Umbilical cord (tissue), 2 donors: ENCODE data around the gene NELFB. TPM values are rescaled to one million over a fixed set of nuclear protein-coding genes. Genes with fewer than 3 reads are reported as not detected.

Experiments used
- DNase-seq: peaks from one replicate; pipeline ENCODE4 v3.0.0-alpha.2; 2015; ENCODE audit warnings: low spot score
- total RNA-seq: library from RNA; depleted of rRNA; stranded (reverse); fragments of >200 nt; gene quantifications from one replicate; pipeline ENCODE4 v1.2.3, GENCODE V29; 2014; ENCODE audit warnings: low replicate concordance; ENCODE audit not compliant: insufficient read depth

Gene NELFB
- 18.8 TPM for total RNA-seq

DNA sequence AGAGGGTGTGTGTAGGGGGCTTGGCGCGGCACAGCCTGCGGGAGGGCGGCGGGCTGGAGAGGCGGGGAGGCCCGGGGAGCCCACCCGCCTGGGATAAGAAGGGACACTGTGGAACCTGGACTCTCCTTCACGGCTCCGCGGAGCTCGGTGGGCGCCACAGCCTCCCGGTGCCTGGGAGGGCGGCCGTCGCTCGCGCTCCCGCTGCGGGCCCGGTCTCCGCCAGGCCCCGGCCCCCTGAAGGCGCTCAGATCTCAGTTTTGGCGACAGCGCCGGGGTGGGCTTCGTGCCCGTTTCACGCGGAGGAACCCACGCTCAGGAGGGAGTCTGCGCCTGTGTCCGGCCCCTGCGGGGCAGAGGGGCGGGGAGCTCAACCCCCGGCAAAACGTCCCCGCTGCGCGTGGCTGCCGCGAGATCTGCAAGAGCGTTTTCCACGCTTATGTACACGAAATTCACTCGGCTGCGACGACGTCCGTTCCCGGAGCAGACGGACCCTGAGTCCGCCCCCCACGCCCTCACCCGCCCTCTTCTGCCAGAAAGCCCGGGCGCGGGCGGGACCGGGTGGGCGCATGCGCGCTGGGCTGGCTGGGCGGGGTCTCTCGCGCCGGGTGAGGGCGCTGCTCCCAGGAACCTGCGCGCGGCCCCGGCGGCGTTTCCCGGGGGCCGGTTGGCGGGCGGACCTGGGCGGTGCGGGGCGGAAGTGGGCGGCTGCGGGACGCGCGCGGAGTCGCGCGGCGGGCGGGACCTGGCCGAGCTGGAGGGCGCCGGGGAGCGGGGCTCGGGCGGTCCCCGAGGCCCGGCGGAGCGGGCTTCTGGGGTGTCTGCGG is at the start of gene NELFB:
Gene NELFB, plus strand, starts transcription at position 704 of the 824 bp plus-strand sequence.
- DNase-seq, result peak; percentile 93

DNA sequence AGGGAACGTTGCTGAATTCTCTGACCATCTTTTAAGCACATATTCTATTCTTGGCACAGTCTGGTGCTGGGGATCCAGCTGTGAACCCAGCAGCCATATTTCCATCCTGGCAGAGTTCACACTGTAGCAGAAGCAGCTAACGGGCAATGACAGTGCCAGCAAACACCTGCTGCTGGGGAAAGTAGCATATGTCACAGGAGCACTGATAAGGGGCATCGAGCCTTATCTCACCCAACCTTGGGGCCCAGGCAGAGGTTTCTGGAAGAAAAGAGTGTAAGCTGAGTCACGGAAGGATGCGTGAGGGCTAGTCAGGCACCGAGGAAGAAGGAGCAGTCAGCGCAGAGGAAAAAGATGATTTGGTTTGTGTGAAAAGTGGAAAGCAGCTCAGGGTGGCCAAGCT is 48.5 kb upstream of the NELFB start:
- DNase-seq, result no peak

DNA sequence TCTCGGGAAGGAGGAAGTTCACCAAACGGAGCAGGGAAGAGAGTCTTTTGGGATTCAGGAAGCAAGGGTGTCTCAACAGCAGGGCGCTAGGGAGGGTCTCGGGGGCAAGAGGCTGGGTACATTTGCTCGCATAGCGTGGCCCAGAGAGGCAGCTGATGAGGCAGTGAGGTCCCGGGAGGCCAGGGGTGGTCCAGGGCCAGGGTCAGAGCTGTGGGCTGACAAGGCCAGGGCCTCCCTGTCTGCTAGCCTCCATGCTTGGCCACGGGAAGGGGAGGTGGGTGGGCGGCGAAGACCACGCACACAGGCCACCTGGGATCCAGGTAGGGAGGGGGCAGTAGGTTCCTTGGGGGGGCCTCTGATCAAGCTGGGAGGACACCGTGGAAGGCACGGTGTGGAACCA is 43.6 kb upstream of the NELFB start:
- no peak for DNase-seq

DNA sequence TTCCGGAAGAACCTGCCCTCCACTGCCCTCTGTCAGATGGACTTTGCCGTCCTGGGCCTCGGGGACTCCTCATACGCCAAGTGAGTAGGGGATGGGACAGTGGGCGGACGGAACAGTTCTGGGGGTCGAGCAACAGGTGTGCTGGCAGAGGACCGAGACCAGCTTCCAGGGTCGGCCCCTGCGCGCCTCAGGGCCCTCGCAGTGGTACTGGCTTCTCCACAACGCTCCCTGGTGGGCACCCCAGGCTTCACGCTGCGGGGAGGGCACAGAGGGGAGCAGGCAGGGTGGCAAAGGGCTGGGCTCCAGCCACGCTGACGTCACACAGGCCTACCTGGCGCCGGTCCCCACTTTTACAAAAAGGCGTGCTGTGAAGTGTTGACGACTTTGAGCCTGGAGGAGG is 42.6 kb upstream of the NELFB start:
- DNase-seq, result no peak

DNA sequence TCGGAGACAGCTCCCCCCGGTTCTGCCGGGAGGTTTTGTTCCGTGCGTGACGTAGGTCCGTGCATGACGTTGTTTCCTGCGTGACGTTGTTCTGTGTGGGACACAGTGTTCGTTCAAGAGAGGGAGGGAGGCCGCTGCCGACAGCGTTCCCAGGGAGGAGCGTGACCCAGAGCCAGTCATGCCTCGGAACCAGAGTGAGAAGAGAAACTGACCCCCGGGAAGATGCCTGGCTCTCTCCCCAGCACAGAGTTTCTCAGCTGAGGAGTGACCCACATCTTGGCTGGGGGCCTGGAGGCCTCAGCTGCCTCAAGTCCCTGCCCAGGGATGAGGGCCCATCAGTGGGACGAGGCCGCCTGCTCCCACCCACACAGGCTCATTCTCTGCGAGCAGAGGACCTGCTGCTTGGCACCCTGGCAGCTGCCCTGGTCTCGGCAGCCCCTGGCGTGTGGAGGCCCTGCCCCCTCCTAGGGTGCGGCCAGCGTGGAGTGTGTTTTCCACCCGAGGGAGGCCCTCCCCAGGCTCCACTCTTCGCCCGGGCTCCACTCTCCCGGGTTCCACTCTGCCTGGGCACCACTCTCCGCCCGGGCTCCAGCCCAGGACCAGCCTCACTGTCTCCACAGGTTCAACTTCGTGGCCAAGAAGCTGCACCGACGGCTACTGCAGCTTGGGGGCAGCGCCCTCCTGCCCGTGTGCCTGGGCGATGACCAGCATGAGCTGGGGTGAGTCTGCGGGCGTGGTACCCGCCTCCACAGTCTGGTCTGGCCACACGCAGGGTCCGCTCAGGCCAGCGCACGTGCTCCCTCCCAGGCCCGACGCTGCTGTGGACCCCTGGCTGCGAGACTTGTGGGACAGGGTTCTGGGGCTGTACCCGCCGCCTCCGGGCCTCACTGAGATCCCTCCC is 41.7 kb upstream of the NELFB start:
- no peak for DNase-seq

DNA sequence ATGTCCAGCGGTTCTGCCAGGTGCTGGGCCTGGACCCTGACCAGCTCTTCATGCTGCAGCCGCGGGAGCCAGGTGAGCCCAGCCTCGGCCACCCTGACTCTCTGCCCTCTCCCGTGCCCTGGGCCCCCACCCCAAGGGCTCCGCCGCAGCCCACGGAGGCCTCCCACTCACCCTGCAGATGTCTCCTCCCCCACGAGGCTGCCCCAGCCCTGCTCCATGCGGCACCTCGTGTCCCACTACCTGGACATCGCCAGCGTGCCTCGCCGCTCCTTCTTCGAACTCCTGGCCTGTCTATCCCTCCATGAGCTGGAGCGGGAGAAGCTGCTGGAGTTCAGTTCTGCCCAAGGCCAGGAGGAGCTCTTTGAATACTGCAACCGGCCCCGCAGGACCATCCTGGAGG is 40.5 kb upstream of the NELFB start:
- no peak for DNase-seq

DNA sequence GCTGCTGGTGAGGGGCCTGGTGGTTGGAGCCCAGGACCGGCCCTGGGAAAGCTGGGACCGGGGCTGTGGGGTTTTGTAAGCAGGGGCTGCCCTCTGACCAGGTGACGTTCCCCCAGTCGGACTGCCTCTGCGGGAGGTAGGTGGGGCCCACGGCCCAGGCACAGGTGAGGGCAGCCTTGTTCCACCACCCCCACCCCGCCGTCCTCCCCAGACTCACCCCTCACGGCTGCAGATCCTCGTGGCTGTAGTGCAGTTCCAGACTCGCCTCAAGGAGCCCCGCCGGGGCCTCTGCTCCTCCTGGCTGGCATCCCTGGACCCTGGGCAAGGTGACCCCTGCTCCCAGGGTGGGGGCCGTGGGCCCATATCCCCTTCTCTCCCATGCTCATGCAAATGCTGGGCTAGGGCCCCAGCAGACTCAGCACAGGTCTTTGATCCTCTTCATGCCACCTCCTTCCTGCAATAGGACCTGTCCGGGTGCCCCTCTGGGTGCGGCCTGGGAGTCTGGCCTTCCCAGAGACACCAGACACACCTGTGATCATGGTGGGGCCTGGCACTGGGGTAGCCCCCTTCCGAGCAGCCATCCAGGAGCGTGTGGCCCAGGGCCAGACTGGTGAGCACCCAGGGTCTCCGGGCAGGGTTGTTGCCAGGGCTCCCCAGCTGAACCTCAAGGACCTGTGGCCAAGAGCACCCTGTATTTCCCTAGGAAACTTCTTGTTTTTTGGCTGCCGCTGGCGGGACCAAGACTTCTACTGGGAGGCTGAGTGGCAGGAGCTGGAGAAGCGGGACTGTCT is 39.7 kb upstream of the NELFB start:
- no peak for DNase-seq

DNA sequence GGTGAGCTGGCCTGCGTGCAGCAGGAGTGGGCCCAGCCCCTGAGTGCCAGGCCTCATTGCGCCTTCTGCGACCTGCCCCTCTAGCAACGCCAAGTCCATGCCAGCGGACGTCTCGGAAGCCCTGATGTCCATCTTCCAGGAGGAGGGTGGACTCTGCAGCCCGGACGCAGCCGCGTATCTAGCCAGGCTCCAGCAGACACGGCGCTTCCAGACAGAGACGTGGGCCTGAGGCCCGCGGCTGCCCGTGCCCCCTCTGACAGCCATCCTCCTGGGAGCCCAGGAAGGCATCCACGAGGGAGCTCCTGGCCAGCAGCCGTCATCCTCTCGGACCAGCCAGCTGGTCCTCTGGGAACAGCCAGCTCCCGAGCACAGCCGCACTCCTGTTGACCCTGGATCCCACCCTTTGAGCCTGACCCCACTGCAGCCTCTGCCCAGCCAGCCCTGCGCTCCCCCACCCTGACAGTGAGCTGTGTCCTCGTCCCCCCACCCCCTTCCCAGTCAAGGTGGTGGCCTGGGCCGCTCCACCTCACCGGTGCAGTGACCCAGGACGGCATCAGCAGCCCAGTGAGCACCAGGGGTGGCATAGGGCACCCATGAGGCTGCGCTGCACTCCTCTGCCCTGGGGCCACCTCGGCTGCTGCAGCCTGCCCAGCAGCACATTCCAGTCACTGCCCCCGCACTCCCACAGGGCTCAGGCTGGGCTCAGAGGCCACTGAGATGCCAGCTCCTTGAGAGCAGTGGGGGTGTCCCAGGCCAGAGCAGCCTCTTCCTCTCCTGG is 38.8 kb upstream of the NELFB start:
- DNase-seq, result no peak

DNA sequence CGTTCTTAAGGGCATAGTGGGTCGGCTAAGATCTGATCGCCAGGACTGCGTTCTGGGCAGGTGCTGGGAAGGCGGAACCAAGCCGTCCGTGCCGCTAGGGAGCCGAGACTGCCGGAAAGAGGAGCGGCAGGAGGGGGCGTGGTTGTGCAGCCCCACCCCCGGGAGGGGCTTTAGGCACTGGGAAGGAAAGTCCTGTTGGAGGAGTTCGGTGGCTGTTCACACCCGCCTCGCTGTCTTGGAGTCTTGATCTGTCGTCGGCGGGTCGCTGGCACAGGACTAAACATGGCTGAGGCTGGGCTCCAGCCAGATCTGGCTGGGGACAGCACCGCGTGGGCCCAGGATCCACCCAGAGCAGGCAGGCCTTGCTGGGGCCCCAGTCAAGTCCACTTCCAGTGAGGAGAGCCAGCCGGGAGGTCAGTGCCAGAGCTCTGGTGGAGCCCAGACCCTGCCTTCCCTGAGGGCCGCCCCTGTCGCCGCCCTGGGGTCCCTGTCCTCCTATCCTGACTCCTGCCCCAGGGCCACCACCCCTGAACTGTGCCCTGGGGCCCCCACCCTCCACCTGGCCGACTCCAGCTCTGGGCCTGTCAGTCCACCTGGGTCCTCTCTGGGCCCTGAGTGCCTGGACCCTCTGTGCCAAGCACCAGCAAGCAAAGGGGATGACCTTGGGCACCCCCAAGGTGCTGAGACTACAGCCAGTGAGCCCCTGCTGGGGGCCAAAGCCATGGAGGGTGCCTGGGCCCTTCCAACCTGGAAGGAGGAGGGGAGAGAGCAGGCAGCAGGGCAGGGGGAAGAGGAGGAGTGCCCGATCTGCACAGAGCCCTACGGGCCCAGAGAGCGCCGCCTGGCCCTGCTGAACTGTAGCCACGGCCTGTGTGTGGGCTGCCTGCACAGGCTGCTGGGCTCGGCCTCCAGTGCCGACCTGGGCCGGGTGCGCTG is 37.6 kb upstream of the NELFB start:
- peak; percentile 29 for DNase-seq

DNA sequence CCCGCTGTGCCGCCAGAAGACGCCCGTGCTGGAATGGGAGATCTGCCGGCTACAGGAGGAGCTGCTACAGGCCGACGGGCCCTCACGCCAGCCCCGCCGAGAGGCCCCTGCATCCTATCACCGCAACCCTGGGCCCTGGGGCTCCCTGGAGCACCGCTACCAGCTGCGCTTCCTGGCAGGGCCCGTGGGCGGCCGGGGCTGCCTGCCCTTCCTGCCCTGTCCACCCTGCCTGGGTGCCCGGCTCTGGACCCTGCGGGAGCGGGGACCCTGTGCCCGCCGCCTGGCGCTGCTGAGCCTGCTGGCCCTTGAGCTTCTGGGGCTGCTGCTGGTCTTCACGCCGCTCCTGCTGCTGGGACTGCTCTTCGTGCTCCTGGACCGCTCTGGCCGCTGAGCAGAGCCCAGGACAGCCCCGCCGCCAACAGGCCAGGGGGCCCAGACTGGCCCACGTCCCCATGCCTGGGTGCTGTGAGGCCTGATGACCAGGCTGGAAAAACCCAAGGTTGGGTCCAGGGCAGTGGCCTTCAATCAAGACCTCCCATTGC is 36.8 kb upstream of the NELFB start:
- no peak for DNase-seq

DNA sequence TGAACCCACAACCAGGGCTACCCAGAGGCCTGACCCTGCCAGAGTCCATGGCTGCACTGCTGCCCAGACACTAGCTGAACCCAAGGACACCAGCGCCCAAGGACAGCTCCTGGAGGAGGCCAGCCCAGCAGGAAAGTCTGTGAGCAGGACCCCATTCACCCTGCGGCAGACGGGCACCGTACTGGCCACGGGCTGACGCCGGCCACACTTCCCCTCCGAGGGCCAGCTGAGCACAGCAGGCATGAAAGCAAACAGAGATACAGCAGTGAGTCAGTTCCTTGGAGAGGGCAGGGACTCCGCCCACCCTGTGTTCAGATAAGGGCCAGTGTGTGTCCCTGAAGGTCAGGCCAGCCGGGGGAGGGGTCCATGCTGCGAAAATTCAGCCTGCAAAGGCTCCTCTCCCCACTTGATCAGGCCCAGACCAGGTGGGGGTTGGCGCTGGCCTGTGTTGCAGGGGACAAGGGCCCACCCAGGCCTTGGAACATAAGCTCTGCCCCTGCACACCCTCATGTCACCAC is 36.3 kb upstream of the NELFB start:
- no peak for DNase-seq

DNA sequence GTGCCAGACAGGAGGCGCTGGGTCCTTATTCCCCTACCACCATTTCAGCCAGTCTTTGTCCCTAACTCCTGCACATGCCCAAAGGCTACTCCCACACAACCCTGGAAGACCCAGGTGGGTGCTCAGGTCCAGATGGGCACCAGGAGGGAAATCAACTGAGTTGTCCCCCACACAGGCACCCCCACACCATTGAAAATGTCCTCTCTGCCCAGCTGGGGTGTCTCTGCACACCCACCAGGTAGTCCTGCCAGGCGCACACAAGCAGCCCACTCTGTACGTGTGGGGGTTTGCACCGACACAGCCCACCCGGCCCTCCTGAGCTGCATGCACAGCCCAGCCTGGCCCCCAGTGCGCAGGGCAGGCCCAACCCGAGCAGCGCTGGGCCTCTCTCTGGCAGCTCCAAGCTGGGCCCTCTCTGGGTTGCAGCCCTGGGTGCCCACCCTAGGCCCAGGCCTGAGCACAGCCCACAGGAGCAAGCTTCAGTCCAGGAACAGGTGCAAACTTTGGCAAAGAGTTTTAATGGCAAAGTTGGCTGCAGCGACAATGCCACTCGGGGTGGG is 35.3 kb upstream of the NELFB start:
- DNase-seq, result no peak

DNA sequence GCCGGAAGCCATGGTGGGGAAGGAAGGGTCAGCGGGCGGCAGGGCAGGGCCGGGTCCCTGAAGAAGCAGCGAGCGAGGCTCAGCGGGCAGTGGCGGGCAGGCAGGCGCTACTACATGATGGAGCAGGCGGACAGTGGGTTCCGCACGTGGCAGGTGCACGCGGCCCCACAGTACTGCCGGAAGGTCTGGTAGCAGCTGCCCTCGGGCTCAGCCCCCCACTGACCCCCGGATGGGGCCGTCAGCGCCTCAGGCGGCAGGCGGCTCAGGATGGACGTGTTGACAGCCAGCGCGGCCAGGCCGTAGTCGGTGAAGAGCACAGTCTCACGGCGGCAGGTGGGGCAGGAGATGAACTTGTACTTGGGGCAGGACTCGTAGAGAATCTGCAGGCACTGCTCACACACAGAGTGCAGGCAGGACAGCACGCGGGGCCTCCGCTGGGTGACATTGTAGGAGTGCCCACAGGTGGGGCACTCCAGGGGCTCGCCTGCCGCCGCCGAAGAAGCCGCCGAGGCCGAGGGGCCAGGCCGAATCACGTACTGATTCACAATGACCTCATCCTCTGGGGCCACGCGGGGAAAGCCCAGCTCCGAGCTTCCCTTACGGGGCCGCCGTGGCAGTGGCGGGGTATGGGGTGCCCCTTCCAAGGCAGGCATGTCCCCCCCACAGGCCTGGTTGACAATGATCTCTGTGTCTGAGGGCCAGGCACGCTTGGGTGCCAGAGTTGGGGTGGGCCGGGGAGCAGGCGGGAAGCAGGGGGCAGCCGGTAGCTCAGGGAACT is 34.6 kb upstream of the NELFB start:
- DNase-seq, result no peak

DNA sequence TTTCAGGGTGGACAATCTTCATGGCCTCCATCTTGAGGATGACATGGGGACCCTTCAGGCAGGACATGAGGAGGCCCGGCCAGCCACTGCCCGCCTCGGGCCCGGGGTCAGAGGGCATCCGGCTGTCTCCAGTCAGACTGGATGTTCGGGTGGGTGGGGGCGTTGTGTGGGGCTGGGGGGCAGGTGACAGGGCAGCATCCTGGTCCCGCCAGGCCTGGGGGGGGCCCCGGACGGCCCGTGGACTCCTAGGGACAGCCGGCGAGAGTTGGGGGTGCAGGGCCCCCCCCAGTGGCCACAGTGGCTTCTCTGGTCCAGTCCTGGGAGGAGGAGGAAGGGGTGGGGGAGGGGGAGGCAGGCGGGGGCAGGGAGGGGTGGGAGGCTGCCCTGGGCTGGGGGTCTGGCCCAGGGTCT is 34.0 kb upstream of the NELFB start:
- no peak for DNase-seq

DNA sequence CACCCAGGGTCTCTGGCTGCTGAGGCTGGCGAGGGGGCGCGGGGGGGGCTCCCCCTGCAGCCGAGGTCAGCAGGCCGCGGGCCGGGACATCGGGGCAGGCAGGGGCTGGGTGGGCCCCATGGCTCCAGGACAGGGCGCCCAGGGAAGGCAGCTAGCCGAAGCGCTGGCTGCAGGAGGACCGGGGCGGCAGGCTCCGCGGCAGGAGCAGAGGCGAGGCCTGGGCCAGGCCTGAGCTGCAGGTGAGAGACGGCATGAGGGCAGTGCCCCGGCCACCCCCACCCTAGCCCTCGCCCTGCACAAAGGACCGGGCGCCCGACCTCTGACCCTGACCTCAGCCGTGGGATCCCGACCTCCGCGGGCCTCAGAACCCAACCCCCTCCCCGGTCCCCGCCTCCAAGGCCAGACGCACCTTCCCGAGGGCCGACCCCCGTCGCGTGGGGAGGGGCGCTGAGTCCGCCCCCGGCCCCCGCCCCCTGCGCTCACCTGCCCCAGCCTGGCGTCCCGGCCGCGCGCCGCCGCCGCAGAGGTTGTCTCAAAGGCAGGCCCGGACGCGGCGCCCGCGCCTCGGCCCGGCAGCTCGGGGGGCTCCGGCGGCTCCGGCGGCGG is 33.5 kb upstream of the NELFB start:
- DNase-seq, result no peak

DNA sequence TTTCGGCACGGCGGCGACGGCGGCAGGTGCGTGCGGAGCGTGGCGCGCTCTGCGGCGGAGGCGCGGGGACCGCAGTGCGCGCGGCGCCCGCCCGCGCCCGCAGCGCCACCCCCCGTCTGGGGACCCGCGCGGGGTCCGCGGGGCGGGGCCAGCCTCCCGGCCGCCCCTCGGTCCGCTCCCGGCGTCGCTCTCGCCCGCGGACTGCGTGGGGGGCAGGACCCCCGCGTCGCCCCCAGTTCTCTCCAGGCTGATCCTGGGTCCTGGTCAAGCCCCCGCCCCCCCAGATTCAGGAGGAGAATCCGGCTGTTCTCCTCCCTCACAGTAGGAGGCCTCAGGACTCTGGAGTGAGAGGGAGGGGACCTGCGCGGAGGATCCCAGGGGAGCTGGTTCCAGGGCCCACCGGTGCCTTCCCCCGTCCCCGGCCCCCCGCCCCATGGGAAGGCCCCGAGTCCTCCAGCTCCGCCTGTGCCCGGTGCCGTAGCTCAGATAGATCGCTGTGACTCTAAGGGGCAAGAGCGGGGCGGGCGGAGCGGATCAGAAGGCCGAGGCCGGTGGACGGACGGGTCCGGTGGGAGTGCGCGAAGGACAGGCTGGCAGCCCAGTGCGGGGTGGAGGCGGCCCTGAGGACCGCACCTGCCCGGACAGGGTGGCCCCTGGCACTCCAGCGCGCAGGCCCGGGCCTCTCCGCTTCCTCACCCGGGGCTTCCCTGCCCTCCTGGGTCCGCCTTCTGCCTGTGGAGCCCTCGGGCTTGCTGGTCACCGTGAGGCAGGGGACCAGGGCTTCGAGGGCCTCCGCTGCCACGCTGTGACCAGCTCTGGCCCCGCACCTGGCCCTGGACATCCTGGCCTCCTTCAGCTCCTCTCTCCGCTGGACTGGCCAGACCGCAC is 32.7 kb upstream of the NELFB start, which contains the start of gene RNF208:
Gene RNF208, minus strand, starts transcription at position 51 of the 888 bp plus-strand sequence. CDS start 1,028 bp downstream, outside the sequence.
- no peak for DNase-seq
